Mesothelial cell of epicardium (in vitro differentiated cells): ENCODE results near the gene STARD10. TPM values are rescaled to one million over a fixed set of nuclear protein-coding genes. Genes with fewer than 3 reads are reported as not detected.

ENCODE experiments used
- DNase-seq, 2 experiments: peaks; one replicate each; pipeline ENCODE4 v3.0.0; 2021; ENCODE audit warnings: low spot score in 2 of 2; ENCODE audit not compliant: unreplicated experiment in 2 of 2
- H3K27ac Mint-ChIP-seq: 2 replicates; pipeline ENCODE4 v1.8.0; 2021; ENCODE audit warnings: mixed read lengths
- H3K27me3 Mint-ChIP-seq: 2 replicates; pipeline ENCODE4 v1.8.0; 2021; ENCODE audit warnings: low read depth, mixed read lengths
- H3K36me3 Mint-ChIP-seq: 2 replicates; pipeline ENCODE4 v1.8.0; 2021; ENCODE audit warnings: mixed read lengths
- H3K4me1 Mint-ChIP-seq: 2 replicates; pipeline ENCODE4 v1.8.0; 2021; ENCODE audit warnings: mixed read lengths
- H3K4me3 Mint-ChIP-seq: 2 replicates; pipeline ENCODE4 v1.8.0; 2021; ENCODE audit warnings: mild to moderate bottlenecking, moderate library complexity, mixed read lengths
- H3K9me3 Mint-ChIP-seq: 2 replicates; pipeline ENCODE4 v1.8.0; 2021; ENCODE audit warnings: mixed read lengths
- total RNA-seq: library from RNA; stranded (reverse); gene quantifications from 3 replicates; pipeline ENCODE4 v1.2.1, GENCODE V29; 2021
- TF ChIP-seq, protein P1 (sequence below): fragments of 200-600 bp; sonication (generic); IDR thresholded peaks from one replicate; pipeline ENCODE4 v1.5.0; 2021; ENCODE audit warnings: antibody characterized with exemption; ENCODE audit not compliant: unreplicated experiment

STARD10 gene, protein sequence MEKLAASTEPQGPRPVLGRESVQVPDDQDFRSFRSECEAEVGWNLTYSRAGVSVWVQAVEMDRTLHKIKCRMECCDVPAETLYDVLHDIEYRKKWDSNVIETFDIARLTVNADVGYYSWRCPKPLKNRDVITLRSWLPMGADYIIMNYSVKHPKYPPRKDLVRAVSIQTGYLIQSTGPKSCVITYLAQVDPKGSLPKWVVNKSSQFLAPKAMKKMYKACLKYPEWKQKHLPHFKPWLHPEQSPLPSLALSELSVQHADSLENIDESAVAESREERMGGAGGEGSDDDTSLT
- 51.1 to 54.9 TPM (median 54.7 TPM) in 3 replicates for total RNA-seq

DNA sequence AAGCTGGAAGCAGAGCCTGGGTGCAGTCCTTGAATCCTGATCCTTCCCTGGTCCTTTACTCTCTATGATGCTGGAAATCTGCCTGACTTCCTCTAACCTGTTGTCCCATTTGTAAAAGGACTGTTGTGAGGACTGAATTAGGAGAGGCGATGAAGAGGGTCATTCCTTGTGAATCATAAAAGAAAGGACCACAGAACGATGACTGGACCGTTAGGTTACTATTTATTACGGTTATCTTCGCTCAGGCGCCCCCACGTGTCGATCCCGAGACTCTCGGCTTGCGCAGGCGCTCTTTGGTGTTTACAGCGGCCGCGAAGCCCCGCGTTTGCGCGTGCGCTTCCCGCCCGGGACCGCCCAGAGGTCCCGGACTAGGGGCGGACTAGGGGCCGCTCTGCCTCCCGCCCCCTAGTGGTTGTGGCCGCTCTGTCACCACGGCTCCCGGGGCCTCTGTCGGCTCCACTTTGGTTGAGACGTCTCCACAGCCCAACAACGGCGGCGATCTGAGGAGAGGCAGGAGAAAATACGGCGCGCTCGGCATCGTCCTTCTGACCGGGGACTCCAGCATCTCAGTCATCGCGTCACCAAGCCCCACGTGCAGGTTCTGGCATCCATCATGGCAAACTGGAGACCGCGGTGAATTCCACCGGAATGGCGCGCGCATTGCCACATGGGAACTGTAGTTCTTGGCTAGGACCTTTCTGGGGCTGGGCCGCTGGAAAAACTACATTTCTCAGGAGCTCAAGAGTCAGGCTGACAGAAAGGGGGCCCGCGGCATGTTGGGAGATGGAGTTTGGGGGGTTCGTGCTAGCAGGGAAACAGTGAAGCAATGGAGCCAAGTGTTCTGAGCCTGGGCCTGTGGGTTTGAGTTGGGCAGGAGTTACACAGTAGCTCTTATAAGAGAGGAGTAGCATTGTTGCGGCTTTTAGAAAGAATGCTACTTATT lies at the start of gene STARD10:
Gene STARD10 (minus strand): TSS at position 623 of the 943 bp plus-strand sequence. CDS start 12,866 bp downstream, outside the sequence.
- H3K36me3 Mint-ChIP-seq = no peaks in the 10 kb centered on the region
- peaks cover 19% of the 10 kb centered on the region for H3K4me1 Mint-ChIP-seq
- peak within 1 kb of the TSS; percentile 99 for H3K27ac Mint-ChIP-seq
- TF ChIP-seq, protein P1, sequence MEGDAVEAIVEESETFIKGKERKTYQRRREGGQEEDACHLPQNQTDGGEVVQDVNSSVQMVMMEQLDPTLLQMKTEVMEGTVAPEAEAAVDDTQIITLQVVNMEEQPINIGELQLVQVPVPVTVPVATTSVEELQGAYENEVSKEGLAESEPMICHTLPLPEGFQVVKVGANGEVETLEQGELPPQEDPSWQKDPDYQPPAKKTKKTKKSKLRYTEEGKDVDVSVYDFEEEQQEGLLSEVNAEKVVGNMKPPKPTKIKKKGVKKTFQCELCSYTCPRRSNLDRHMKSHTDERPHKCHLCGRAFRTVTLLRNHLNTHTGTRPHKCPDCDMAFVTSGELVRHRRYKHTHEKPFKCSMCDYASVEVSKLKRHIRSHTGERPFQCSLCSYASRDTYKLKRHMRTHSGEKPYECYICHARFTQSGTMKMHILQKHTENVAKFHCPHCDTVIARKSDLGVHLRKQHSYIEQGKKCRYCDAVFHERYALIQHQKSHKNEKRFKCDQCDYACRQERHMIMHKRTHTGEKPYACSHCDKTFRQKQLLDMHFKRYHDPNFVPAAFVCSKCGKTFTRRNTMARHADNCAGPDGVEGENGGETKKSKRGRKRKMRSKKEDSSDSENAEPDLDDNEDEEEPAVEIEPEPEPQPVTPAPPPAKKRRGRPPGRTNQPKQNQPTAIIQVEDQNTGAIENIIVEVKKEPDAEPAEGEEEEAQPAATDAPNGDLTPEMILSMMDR = peak; percentile 98
- DNase-seq = peak; percentile 94 to 97
- no peaks in the 10 kb centered on the region for H3K27me3 Mint-ChIP-seq
- peak within 1 kb of the TSS; percentile 97 for H3K4me3 Mint-ChIP-seq
- H3K9me3 Mint-ChIP-seq = no peaks in the 10 kb centered on the region

DNA sequence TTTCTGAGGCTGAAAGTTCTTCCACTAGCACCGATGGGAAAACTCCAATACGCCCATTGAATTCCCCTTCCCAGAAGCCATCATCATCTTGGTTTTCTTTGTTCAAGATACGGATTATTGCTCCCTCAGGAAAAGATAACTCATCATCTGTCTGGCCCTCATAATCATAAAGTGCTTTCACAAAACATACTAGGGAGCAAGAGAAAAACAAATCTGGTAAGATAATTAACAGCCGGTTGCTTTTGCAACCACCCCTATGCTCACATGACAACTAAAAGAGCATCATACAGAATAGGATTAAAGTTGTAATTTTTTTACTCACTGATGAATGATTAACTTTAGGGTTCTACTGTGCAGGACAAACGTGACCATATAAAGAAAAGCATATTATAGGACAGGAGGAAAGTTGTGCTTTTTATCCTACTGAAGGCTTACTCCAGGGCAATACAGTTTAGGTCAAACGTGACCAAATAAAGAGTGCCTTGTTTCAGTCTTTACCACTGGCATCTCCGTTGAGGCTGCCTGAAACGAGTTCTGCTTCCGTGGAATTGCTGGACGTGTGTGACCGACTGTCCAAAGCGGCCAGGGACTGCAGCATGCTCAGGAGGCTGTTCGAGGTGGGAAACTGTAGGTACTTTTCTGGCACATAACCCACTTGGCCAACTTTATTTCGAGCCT lies 48.9 kb upstream of the STARD10 start:
- H3K4me3 Mint-ChIP-seq = no peak overlapping the region
- H3K9me3 Mint-ChIP-seq = no peaks in the 10 kb centered on the region
- no peak overlapping the region for H3K27ac Mint-ChIP-seq
- no peak for DNase-seq
- TF ChIP-seq, protein P1 = no peak
- peaks cover 2% of the 10 kb centered on the region for H3K4me1 Mint-ChIP-seq
- H3K27me3 Mint-ChIP-seq = no peaks in the 10 kb centered on the region
- peaks cover 41% of the 10 kb centered on the region for H3K36me3 Mint-ChIP-seq

DNA sequence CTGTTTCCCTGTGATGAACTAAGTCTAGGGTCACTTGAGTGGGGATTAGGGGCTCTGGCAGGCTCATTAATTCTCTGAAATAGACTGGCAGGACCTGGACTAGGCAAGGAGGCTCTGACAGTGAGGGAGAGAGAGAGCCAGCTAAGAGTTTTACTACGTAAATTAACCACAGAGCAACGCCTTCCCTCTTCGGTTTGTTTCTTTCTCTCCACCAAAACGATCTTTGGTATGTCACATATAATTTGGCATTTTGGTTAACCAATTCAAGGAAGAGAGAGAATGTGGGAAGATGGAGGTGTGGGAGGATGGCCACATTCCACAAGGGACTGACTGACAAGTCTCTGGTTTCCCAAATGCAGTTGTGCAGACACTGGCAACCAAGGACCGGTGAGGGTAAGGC lies 48.3 kb upstream of the STARD10 start:
- TF ChIP-seq, protein P1 = no peak
- peaks cover 2% of the 10 kb centered on the region for H3K4me1 Mint-ChIP-seq
- peaks cover 41% of the 10 kb centered on the region for H3K36me3 Mint-ChIP-seq
- no peak overlapping the region for H3K4me3 Mint-ChIP-seq
- H3K9me3 Mint-ChIP-seq = no peaks in the 10 kb centered on the region
- H3K27ac Mint-ChIP-seq = no peak overlapping the region
- DNase-seq = no peak
- H3K27me3 Mint-ChIP-seq = no peaks in the 10 kb centered on the region

DNA sequence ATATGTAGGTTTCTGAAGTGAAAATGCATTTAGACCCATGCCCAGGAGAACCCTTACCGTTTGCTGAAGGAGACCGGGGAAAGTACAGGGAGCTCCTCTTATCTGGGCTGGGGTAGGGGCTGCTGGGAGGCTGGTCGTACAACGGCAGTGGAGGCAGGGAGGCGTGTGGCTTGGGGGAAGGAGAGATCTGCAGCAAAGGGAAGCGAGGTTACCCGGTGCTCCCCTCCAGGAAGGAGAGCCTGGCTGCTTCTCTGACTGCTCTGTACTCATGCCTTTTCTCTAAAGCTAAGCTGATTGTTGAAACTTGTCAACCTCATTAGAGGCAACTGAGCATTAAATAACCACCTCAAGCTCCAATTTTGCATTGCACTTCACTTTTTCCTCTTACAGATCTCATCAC lies 47.5 kb upstream of the STARD10 start:
- H3K27ac Mint-ChIP-seq = no peak overlapping the region
- H3K27me3 Mint-ChIP-seq = no peaks in the 10 kb centered on the region
- peaks cover 3% of the 10 kb centered on the region for H3K4me1 Mint-ChIP-seq
- peaks cover 39% of the 10 kb centered on the region for H3K36me3 Mint-ChIP-seq
- TF ChIP-seq, protein P1 = no peak
- DNase-seq = no peak
- H3K9me3 Mint-ChIP-seq = no peaks in the 10 kb centered on the region
- H3K4me3 Mint-ChIP-seq = no peak overlapping the region

DNA sequence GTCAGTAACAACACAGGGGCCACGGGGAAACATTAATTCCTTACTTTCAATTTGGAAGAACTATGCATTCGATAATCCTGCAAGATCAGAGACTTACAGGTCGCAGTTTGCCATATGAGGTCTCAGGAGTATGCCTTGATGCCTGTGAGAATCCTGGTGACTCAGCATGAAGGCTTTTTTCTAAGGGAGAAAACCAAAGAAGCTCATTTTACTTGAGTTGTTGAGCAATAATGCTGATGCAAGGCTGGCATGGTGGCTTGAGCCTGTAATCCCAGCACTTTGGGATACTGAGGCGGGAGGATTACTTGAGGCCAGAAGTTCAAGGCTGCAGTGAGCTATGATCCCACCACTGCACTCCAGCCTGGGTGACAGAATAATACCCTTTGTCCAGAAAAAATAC lies 46.9 kb upstream of the STARD10 start:
- Mint-ChIP-seq H3K27ac (no peak overlapping the region), H3K9me3 (no peaks in the 10 kb centered on the region), H3K36me3 (peaks cover 36% of the 10 kb centered on the region), H3K4me1 (peaks cover 9% of the 10 kb centered on the region), H3K27me3 (no peaks in the 10 kb centered on the region), H3K4me3 (no peak overlapping the region)
- DNase-seq = no peak
- TF ChIP-seq, protein P1 = no peak
